Activated CD8-positive, alpha-beta memory T cell treated with anti-CD3 and anti-CD28 coated beads, Interleukin-2, amount 50 U/mL, for 24 hours (primary cell): ENCODE measurements around the gene ARHGAP26.

Source experiments
- DNase-seq: peaks from one replicate; pipeline ENCODE4 v3.0.0-alpha.2; 2020; ENCODE audit errors: extremely low read depth

The ARHGAP26 gene

DNA sequence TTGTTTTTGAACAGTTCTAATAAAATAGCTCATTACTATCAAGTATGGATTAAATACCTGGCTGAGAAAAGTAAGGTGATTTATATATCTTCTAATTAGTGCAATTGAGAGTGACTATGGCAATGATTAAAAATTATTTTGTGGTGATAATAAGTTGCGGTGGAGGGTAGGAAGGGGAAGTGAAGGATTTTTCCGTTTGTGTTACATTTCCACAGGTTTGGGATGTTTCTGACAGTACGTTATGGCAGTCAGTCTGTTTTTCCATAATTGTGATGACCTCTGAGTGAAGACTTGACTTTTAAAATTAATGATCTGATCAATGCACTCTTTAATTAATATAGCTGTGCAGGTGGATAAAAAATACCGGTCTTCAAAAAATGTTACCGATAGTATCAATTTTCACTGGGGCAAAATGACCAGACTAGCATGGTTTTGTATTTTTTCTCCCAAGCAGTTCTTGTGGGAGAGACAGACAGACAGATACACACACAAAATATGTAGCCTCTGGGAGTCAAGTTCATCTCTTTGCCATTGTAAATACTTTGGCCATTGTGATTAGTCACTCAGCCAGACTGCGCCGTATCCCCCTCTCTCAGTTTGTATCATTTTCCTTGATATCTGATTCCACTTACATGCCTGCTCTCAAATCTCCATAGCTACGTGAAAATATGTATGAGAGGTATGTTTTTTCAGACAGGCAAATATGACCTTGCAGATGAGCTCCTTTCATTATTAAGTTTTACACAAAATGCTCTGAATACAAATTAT is 60.2 kb downstream of the ARHGAP26 start:
- DNase-seq = no peak

- no peak for DNase-seq
Measured at GRCh38 chr5:142831009-142831383, 60.8 kb downstream of the ARHGAP26 start.

DNA sequence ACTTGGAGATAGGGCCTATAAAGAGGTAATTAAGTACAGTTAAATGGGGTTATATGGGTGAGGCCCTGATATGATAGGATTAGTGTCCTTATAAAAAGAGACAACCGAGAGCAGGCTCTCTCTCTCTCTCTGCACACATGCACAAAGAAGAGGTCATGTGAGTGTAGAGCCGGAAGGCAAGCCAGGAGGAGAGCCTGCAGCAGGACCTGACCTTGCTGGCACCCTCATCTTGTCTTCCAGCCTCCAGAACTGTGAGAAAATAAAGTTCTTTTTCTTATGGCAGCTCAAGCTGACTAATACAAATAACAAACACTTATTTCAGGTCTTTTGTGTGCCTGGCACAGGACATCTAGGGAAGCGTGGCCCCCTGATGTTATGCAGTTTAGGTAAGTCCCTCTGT is 62.1 kb downstream of the ARHGAP26 start:
- DNase-seq = no peak

DNA sequence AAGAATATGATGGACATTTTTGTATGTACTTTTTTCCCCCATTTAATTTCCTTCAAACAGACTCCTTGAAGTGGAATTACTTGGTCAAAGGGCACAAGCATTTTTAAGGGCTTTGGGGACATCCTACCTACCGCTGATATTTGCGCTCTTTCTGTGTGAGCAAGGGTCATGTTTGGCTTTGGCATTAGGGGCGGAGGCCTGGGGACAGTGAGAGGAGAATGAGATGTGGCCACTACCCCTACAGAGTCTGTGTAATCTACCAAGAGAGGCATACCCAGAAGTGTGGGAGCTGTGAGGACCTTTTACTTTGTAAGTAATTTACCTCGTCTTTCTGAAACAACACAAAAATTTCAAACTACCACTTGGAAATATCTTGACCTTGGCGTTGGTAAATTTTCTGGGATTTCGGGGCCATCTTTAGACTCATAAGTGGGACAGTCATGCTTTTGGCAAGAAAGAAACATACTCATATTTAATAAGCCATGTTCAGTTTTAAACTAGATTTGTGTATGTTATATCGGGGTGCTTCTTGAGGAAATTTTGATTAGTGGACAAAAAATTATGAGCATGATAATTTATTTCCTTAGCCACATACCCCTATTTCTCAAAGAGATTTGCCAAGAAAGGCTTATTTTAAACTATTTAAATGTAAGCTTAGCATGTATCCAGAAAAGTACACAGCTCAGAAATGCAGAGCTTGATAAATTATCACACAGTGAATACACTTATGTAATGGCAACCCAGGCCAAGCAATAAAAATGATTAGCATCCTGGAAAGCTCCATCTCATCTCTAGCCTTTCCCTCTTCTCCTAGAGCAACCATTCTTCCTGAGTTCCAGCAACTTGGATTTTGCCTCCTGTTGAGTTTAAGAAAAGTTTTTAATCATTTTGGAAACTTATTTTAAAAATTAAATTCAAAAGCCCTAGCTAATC is 63.6 kb downstream of the ARHGAP26 start:
- no peak for DNase-seq

GRCh38 chr5:142834504-142834903 is 64.3 kb downstream of the ARHGAP26 start:
- DNase-seq = no peak

- no peak for DNase-seq
Measured at GRCh38 chr5:142835540-142835939, 65.4 kb downstream of the ARHGAP26 start.

- no peak for DNase-seq
Measured at GRCh38 chr5:142836048-142836447, 65.9 kb downstream of the ARHGAP26 start.

DNA sequence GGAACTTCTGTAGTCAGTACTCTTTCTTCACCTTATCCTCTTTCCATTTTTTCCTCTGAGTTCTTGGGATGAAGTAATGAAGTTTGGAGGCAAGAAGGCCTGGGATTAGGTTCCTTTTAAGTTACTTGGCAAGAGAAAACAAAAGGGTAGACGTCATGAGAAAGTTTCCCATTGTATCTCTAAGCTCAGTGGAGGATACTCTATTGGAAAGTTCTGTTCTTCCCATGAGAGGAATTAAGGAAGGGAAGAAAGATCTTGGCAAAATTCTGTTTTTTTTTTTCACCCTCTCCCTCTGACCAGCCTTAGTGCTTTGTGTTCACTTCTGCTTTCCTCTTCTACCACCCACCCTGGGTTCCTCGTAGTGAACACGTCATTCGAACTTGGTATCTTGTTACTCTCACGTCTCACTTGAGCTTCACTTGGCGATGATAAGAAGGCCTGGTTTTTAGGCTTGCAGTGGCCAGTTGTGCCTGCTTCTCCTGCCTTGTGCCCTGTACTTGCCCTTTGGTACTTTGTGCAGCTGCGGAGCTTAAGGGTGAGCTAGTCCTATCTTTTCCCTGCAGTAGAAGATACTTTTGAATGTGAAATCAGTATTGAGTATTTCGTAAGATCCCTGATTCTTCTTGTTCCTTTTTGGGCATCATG is 67.0 kb downstream of the ARHGAP26 start:
- no peak for DNase-seq

DNA sequence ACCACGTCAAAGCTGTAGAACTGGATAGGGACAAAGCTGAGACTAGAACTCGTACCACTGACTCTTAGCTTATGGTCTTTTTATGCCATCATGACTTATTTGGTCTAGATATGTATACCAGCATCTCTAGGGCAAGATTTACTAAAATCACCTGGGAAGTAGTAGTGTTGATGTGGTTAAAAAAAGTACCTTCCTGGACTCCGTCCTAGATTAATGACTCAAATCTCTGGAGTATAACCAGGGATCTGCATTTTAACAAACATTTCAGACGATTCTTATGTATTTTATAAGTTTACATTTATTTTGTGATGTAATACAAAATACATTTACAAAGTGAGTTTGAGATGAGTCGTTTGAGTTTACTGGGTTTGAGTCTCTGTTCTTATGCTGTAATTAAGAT is 68.7 kb downstream of the ARHGAP26 start:
- DNase-seq = no peak

GRCh38 chr5:142839711-142840346 is 69.7 kb downstream of the ARHGAP26 start:
- no peak for DNase-seq

DNA sequence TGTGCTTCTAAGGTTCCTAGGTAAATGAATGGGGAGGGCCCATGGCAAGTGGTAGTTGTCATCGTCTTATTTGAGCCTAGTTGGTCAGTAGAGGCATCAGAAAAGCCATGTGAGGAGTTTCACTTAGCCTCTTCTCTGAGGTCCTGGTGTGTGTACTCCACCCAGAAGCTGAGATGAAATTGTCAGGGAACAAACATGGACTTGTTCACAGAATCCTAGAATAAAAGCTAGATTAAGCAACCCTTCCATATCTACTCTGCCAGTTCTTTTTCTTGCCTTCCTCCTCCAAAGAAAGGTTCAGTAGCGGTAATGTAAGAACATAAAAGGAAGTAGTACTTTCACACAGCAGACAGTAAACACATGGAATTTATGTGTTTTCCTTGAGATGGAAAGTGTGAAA is 70.4 kb downstream of the ARHGAP26 start:
- DNase-seq = no peak

- DNase-seq = no peak
Measured at GRCh38 chr5:142841511-142842265, 71.5 kb downstream of the ARHGAP26 start.

DNA sequence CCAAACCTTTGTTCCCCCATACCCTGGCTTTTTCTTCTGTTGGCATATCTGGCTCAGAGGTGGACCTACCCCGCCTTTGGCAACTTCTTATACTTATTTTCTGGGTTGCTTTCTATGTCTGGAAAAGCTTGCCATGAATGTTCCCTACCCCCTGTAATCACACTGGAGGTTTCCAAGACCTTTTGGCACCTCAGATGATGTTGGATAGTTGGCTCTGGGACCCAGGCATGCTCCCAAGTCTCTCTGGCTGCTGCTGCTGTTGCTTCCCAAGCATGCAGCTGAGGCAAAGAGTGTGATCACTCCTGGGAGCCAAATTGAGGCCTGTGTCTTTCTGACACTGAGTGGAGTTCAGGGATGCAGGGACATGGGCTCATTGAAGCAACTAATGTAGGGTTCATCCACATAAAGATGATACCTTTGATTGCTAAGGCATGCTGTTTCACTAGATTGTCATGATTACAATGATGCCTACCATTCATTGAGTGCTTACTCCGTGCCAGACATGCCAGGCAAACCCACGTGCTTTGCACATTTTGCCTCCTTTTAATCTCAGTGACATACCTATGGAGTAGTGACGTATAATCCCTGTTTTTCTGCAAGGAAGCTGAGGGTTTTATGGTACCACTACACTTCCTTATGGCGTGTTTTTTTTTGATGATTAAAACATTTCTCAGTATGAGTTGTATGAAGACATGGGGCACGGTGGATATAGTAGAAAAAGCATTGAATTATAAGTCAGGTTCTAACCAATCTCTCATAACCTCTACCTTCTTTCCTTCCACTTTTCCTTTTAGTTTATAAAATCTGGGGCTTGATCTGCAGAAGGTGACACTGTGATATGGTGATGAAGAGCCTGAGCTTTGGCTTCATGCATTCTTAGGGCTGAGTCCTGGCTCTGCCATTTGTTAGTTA is 73.1 kb downstream of the ARHGAP26 start:
- DNase-seq = no peak

GRCh38 chr5:142844866-142845265 is 74.7 kb downstream of the ARHGAP26 start:
- DNase-seq = no peak

DNA sequence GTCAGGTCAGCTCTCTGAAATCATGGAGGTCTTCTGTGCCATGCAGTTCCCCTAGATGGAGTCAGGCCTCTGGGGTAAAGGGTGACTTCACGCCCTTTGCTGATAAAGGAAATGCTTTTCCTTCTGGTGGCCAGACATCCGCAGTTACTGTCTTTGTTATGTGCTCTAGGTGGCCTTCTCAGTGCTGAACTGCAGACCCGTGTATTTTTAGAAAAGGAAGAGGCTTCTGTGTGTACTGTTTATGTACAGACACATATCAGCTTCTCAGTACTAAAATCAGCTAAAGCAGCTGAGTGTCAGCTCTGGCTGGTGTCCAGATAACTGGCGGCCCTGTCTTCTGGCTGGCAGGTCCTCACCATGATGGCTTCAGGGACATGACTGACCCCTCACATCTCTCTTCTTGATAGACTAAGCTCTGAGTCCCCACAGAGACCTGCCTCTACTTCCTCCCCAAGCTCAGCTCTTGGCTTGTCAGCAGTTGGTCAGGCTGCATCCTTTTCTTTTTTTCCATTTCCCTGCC is 75.3 kb downstream of the ARHGAP26 start:
- DNase-seq = no peak

GRCh38 chr5:142845954-142846398 is 75.8 kb downstream of the ARHGAP26 start:
- DNase-seq = no peak

- DNase-seq = no peak
Measured at GRCh38 chr5:142846406-142846805, 76.2 kb downstream of the ARHGAP26 start.

GRCh38 chr5:142847898-142848790 is 78.0 kb downstream of the ARHGAP26 start:
- DNase-seq = no peak

GRCh38 chr5:142849466-142849865 is 79.3 kb downstream of the ARHGAP26 start:
- DNase-seq = no peak
